COR-L47 (cell line): Measurements from ENCODE around the gene PRKCE.

Experiments
- DNase-seq: peaks from one replicate; lab custom pipeline; 2025; lab: John Stamatoyannopoulos, UW

PRKCE gene

GRCh38 chr2:46229134-46230063, 577.9 kb downstream of the PRKCE start:
- no peak for DNase-seq

GRCh38 chr2:46230115-46230571, 578.7 kb downstream of the PRKCE start:
- no peak for DNase-seq

- no peak for DNase-seq
Observed at GRCh38 chr2:46230677-46231425, 579.4 kb downstream of the PRKCE start.

- no peak for DNase-seq
Observed at GRCh38 chr2:46231721-46232120, 580.2 kb downstream of the PRKCE start.

- DNase-seq, result no peak
Observed at GRCh38 chr2:46232860-46233259, 581.4 kb downstream of the PRKCE start.

GRCh38 chr2:46236006-46236875, 584.8 kb downstream of the PRKCE start:
- DNase-seq, result no peak

- DNase-seq, result no peak
Observed at GRCh38 chr2:46236876-46237859, 585.7 kb downstream of the PRKCE start.
